WTC11 (cell line): ENCODE results near the gene LRRC32. TPM values are rescaled to one million over a fixed set of nuclear protein-coding genes. Genes with fewer than 3 reads are reported as not detected.
A peak's percentile ranks its signal among the peaks of the same experiment; 100 is the strongest.

Source experiments
- ATAC-seq: fragments of 200-7000 bp; cut with Tn5 transposase; 2 replicates; pipeline ENCODE4 v1.10.0; 2021; ENCODE audit warnings: mild to moderate bottlenecking, moderate library complexity
- CTCF ChIA-PET: fragments of 300-600 bp; sonication (Branson Sonifier 250); formaldehyde crosslinking; loops from one replicate; lab custom pipeline; 2021; ENCODE audit warnings: antibody characterized with exemption; lab: Charles Lee
- POLR2A ChIA-PET: fragments of 350-600 bp; sonication (Branson Sonifier 250); formaldehyde crosslinking; loops from one replicate; lab custom pipeline; 2021; ENCODE audit warnings: antibody characterized with exemption; lab: Charles Lee
- DNase-seq: peaks from one replicate; pipeline ENCODE4 v3.0.0; 2021; ENCODE audit warnings: low spot score
- H3K27ac Mint-ChIP-seq: 2 replicates; pipeline ENCODE4 v1.8.0; 2021; ENCODE audit warnings: mixed read lengths
- H3K27me3 Mint-ChIP-seq: 2 replicates; pipeline ENCODE4 v1.8.0; 2021; ENCODE audit warnings: low read depth, mild to moderate bottlenecking, moderate library complexity, mixed read lengths
- H3K36me3 Mint-ChIP-seq: 2 replicates; pipeline ENCODE4 v1.8.0; 2021; ENCODE audit warnings: mixed read lengths
- H3K4me1 Mint-ChIP-seq: 2 replicates; pipeline ENCODE4 v1.8.0; 2022; ENCODE audit warnings: mixed read lengths
- H3K4me3 Mint-ChIP-seq: 2 replicates; pipeline ENCODE4 v1.8.0; 2021; ENCODE audit warnings: mild to moderate bottlenecking, moderate library complexity, mixed read lengths
- H3K9me3 Mint-ChIP-seq: 2 replicates; pipeline ENCODE4 v1.8.0; 2021; ENCODE audit warnings: mixed read lengths
- CBFB ChIP-seq: sonication (generic); formaldehyde crosslinking; IDR thresholded peaks from 2 replicates; pipeline ENCODE4 v1.8.1; 2022; ENCODE audit warnings: mild to moderate bottlenecking, low read depth, missing genetic modification reagents
- ELF4 ChIP-seq: sonication (generic); formaldehyde crosslinking; IDR thresholded peaks from 2 replicates; pipeline ENCODE4 v1.8.1; 2022; ENCODE audit warnings: low read depth, mild to moderate bottlenecking, moderate library complexity, missing genetic modification reagents
- EMX1 ChIP-seq: fragments of 250-450 bp; sonication (Bioruptor Pico); IDR thresholded peaks from 2 replicates; pipeline ENCODE4 v1.8.0; 2021; ENCODE audit warnings: mild to moderate bottlenecking
- ESRRA ChIP-seq: sonication (generic); formaldehyde crosslinking; IDR thresholded peaks from 2 replicates; pipeline ENCODE4 v1.8.1; 2022; ENCODE audit warnings: mild to moderate bottlenecking, missing genetic modification reagents, borderline replicate concordance
- GABPB1 ChIP-seq: sonication (generic); formaldehyde crosslinking; IDR thresholded peaks from 2 replicates; pipeline ENCODE4 v1.8.1; 2023; ENCODE audit warnings: mild to moderate bottlenecking, missing genetic modification reagents
- GRHL2 ChIP-seq: fragments of 250-450 bp; sonication (Bioruptor Pico); IDR thresholded peaks from 2 replicates; pipeline ENCODE4 v1.8.0; 2022; ENCODE audit warnings: mild to moderate bottlenecking, moderate library complexity; ENCODE audit not compliant: insufficient replicate concordance, severe bottlenecking
- GTF2I ChIP-seq: fragments of 250-450 bp; sonication (Bioruptor Pico); conservative IDR thresholded peaks from 2 replicates; pipeline ENCODE4 v1.4.0; 2021; ENCODE audit warnings: mild to moderate bottlenecking
- NFATC4 ChIP-seq: fragments of 250-450 bp; sonication (Bioruptor Pico); IDR thresholded peaks from 2 replicates; pipeline ENCODE4 v1.9.0; 2021; ENCODE audit warnings: mild to moderate bottlenecking
- NR3C1 ChIP-seq: sonication (generic); formaldehyde crosslinking; conservative IDR thresholded peaks from 2 replicates; pipeline ENCODE4 v1.8.1; 2023; ENCODE audit warnings: low read depth, mild to moderate bottlenecking, missing genetic modification reagents
- OVOL2 ChIP-seq: fragments of 250-450 bp; sonication (Bioruptor Pico); IDR thresholded peaks from 2 replicates; pipeline ENCODE4 v1.9.0; 2021; ENCODE audit warnings: mild to moderate bottlenecking, borderline replicate concordance
- PRRX2 ChIP-seq: fragments of 250-450 bp; sonication (Bioruptor Pico); IDR thresholded peaks from 2 replicates; pipeline ENCODE4 v1.8.0; 2021; ENCODE audit warnings: mild to moderate bottlenecking
- ZNF121 ChIP-seq: sonication (generic); formaldehyde crosslinking; IDR thresholded peaks from 2 replicates; pipeline ENCODE4 v1.8.0; 2023; ENCODE audit warnings: missing genetic modification reagents
- total RNA-seq: library from RNA; stranded (reverse); gene quantifications from 3 replicates; pipeline ENCODE4 v1.2.3, GENCODE V29; 2021
- TF ChIP-seq, protein P1 (sequence below): sonication (generic); formaldehyde crosslinking; IDR thresholded peaks from 2 replicates; pipeline ENCODE4 v1.8.0; 2023; ENCODE audit warnings: mild to moderate bottlenecking, missing genetic modification reagents
- TF ChIP-seq, protein P2 (sequence below): sonication (generic); formaldehyde crosslinking; IDR thresholded peaks from 2 replicates; pipeline ENCODE4 v1.8.1; 2023; ENCODE audit warnings: mild to moderate bottlenecking, missing genetic modification reagents, moderate library complexity
- TF ChIP-seq, protein P3 (sequence below): sonication (generic); formaldehyde crosslinking; IDR thresholded peaks from 2 replicates; pipeline ENCODE4 v1.8.1; 2023; ENCODE audit warnings: mild to moderate bottlenecking, moderate library complexity, missing genetic modification reagents
- TF ChIP-seq, protein P4 (sequence below): sonication (generic); formaldehyde crosslinking; IDR thresholded peaks from 2 replicates; pipeline ENCODE4 v1.8.1; 2022; ENCODE audit warnings: mild to moderate bottlenecking, moderate library complexity, missing genetic modification reagents

Gene LRRC32
- total RNA-seq, 1 experiment from 2014 or later: 0.74 TPM

DNA sequence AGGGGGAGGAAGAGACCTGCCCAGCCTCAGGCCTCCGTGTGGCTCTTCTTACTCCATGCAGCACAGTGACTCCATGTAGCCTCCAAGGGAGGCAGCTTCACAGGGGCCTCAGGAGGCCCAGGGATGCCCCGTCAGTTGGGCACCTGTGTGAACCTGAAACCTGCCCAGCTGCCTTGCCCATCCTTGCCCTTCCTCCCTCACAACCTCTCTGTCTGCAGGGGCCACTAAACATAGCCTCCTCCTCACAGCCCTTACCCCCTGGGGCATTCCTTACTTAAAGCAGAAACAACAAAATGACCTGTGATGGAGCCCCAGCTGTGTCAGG, 7.1 kb downstream of the LRRC32 start:
- no peaks in the 10 kb centered on the region for H3K9me3 Mint-ChIP-seq
- no peaks in the 10 kb centered on the region for H3K36me3 Mint-ChIP-seq
- POLR2A ChIA-PET: no interaction called here
- no peak overlapping the region for H3K4me3 Mint-ChIP-seq
- ATAC-seq (no peak), DNase-seq (no peak)
- no peak overlapping the region for H3K27ac Mint-ChIP-seq
- no peak for TF ChIP-seq CBFB (CRISPR knock-in tag)
- TF ChIP-seq NFATC4 (CRISPR knock-in tag): no peak
- TF ChIP-seq, protein P1, sequence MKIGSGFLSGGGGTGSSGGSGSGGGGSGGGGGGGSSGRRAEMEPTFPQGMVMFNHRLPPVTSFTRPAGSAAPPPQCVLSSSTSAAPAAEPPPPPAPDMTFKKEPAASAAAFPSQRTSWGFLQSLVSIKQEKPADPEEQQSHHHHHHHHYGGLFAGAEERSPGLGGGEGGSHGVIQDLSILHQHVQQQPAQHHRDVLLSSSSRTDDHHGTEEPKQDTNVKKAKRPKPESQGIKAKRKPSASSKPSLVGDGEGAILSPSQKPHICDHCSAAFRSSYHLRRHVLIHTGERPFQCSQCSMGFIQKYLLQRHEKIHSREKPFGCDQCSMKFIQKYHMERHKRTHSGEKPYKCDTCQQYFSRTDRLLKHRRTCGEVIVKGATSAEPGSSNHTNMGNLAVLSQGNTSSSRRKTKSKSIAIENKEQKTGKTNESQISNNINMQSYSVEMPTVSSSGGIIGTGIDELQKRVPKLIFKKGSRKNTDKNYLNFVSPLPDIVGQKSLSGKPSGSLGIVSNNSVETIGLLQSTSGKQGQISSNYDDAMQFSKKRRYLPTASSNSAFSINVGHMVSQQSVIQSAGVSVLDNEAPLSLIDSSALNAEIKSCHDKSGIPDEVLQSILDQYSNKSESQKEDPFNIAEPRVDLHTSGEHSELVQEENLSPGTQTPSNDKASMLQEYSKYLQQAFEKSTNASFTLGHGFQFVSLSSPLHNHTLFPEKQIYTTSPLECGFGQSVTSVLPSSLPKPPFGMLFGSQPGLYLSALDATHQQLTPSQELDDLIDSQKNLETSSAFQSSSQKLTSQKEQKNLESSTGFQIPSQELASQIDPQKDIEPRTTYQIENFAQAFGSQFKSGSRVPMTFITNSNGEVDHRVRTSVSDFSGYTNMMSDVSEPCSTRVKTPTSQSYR: no peak
- no peak for TF ChIP-seq ESRRA (CRISPR knock-in tag)
- TF ChIP-seq, protein P2, sequence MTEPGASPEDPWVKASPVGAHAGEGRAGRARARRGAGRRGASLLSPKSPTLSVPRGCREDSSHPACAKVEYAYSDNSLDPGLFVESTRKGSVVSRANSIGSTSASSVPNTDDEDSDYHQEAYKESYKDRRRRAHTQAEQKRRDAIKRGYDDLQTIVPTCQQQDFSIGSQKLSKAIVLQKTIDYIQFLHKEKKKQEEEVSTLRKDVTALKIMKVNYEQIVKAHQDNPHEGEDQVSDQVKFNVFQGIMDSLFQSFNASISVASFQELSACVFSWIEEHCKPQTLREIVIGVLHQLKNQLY: no peak
- TF ChIP-seq OVOL2 (CRISPR knock-in tag): no peak
- TF ChIP-seq GABPB1 (CRISPR knock-in tag): no peak
- no peak for TF ChIP-seq ZNF121 (CRISPR knock-in tag)
- no peaks in the 10 kb centered on the region; the same call in 1 of the 2 replicates for H3K27me3 Mint-ChIP-seq
- CTCF ChIA-PET: interaction anchor here (1.5 to 2.2 kb wide), 2 partner anchors 60 to 65 kb away, joined by 4 to 5 read pairs; no protein-coding TSS in a partner anchor
- peaks cover 18% of the 10 kb centered on the region for H3K4me1 Mint-ChIP-seq

DNA sequence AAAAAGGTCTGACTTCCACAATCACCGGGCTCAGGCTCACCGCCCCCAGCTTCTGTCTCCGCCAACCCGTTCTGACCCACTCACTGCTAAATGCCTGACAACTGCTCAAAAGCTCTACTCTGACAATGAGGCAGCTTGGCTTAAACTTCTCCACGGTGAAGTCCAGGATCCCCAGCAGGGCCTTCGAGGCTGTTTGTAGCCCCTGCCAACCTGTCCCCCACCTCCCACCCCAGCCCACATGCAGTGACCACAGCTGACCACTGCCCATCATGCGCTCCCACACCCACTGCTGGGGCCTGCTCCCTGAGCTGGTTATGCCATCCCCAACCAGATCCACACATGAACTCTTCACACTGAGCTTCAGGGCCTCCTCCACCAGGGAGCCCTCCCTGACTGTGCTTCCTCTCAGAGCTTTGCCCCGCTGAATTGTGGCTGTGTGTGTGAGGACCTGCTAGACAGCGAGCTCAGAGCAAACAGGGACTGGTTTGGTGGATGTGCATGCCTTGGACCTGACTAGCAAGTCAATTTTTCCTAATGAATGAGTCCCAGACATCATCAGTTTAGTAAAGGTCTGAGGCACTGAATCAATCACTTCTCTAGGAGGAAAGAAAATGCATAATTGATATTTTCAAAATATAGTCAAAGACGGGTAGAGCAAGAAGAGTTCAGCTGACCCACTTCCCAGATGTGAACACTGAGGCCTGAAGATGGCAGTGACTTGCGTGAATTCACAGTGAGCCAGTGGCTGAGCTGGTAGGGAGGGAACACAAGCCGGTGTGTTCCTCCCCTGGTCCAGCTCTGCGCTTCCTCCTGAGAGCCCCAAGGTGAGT, 7.7 kb downstream of the LRRC32 start:
- Mint-ChIP-seq H3K9me3 (no peaks in the 10 kb centered on the region), H3K4me1 (peaks cover 15% of the 10 kb centered on the region), H3K4me3 (no peak overlapping the region), H3K27me3 (no peaks in the 10 kb centered on the region; the same call in 1 of the 2 replicates), H3K36me3 (no peaks in the 10 kb centered on the region), H3K27ac (no peak overlapping the region)
- POLR2A ChIA-PET: interaction anchor here (0.6 kb wide), 1 partner anchor 152 kb away, joined by 3 read pairs; no protein-coding TSS in a partner anchor
- DNase-seq (no peak), ATAC-seq (no peak)
- CTCF ChIA-PET: interaction anchor here (0.6 to 2.2 kb wide), 3 partner anchors 61 to 337 kb away, joined by 3 to 5 read pairs (median 4); no protein-coding TSS in a partner anchor
- no peak for TF ChIP-seq EMX1 (CRISPR knock-in tag)
- TF ChIP-seq, protein P3, sequence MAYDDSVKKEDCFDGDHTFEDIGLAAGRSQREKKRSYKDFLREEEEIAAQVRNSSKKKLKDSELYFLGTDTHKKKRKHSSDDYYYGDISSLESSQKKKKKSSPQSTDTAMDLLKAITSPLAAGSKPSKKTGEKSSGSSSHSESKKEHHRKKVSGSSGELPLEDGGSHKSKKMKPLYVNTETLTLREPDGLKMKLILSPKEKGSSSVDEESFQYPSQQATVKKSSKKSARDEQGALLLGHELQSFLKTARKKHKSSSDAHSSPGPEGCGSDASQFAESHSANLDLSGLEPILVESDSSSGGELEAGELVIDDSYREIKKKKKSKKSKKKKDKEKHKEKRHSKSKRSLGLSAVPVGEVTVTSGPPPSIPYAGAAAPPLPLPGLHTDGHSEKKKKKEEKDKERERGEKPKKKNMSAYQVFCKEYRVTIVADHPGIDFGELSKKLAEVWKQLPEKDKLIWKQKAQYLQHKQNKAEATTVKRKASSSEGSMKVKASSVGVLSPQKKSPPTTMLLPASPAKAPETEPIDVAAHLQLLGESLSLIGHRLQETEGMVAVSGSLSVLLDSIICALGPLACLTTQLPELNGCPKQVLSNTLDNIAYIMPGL (CRISPR knock-in tag): no peak
- no peak for TF ChIP-seq PRRX2 (CRISPR knock-in tag)
- TF ChIP-seq GRHL2 (CRISPR knock-in tag): no peak
- 0 out of 2 replicates have a peak, but pooled peaks have one; percentile 9 for TF ChIP-seq GTF2I (CRISPR knock-in tag)
- TF ChIP-seq, protein P4, sequence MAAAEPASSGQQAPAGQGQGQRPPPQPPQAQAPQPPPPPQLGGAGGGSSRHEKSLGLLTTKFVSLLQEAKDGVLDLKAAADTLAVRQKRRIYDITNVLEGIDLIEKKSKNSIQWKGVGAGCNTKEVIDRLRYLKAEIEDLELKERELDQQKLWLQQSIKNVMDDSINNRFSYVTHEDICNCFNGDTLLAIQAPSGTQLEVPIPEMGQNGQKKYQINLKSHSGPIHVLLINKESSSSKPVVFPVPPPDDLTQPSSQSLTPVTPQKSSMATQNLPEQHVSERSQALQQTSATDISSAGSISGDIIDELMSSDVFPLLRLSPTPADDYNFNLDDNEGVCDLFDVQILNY (CRISPR knock-in tag): no peak
- no peak for TF ChIP-seq NR3C1
- TF ChIP-seq ELF4 (CRISPR knock-in tag): no peak
